PC-9 (cell line): ENCODE results near the gene CEP72. TPM values are rescaled to one million over a fixed set of nuclear protein-coding genes. Genes with fewer than 3 reads are reported as not detected.

ENCODE experiments used
- BruUV-seq: library from RNA; stranded (reverse); fragments of 400-500 nt; replicated peaks from 2 replicates; lab custom pipeline; 2021; lab: Mats Ljungman, UMichigan
- CTCF ChIA-PET: fragments of 300-600 bp; sonication (Branson Sonifier 250); formaldehyde crosslinking; loops from one replicate; lab custom pipeline; 2022; ENCODE audit warnings: antibody characterized with exemption; lab: Charles Lee
- POLR2A ChIA-PET: fragments of 300-600 bp; sonication (Branson Sonifier 250); formaldehyde crosslinking; loops from one replicate; lab custom pipeline; 2022; ENCODE audit warnings: antibody characterized with exemption; ENCODE audit not compliant: unreplicated experiment; lab: Charles Lee
- DNase-seq, 2 experiments: peaks; one replicate each; pipeline versions ENCODE4 v3.0.0 to v3.0.0-alpha.2; 2015 to 2022; ENCODE audit warnings: mixed read lengths in 1 of 2
- H2AFZ ChIP-seq: fragments of 200-600 bp; sonication (generic); 2 replicates; pipeline ENCODE4 v1.8.1; 2017; ENCODE audit warnings: antibody characterized with exemption
- H3F3A ChIP-seq: fragments of 200-600 bp; sonication (generic); 2 replicates; pipeline ENCODE4 v1.8.1; 2017; ENCODE audit warnings: antibody characterized with exemption, mild to moderate bottlenecking, low read depth; ENCODE audit not compliant: insufficient read depth
- H3K27ac ChIP-seq: fragments of 200-600 bp; sonication (generic); 2 replicates; pipeline ENCODE4 v1.6.1; 2016; ENCODE audit warnings: mixed run types
- H3K27me3 ChIP-seq: fragments of 200-600 bp; sonication (generic); 2 replicates; pipeline ENCODE4 v1.6.1; 2016; ENCODE audit warnings: low read depth, mixed run types; ENCODE audit not compliant: insufficient read depth
- H3K36me3 ChIP-seq: fragments of 200-600 bp; sonication (generic); 2 replicates; pipeline ENCODE4 v1.6.1; 2016; ENCODE audit warnings: low read depth, mixed run types
- H3K4me1 ChIP-seq: fragments of 200-600 bp; sonication (generic); replicated peaks from 2 replicates; pipeline ENCODE4 v1.6.1; 2016; ENCODE audit warnings: mixed run types; ENCODE audit not compliant: insufficient read depth
- H3K4me2 ChIP-seq: fragments of 200-600 bp; sonication (generic); 2 replicates; pipeline ENCODE4 v1.6.1; 2017; ENCODE audit warnings: mixed run types
- H3K4me3 ChIP-seq: fragments of 200-600 bp; sonication (generic); 2 replicates; pipeline ENCODE4 v1.6.1; 2016; ENCODE audit warnings: mixed run types
- H3K79me2 ChIP-seq: fragments of 200-600 bp; sonication (generic); 2 replicates; pipeline ENCODE4 v1.6.1; 2017; ENCODE audit warnings: low read depth, mixed run types
- H3K9me2 ChIP-seq: fragments of 200-600 bp; sonication (generic); 2 replicates; pipeline ENCODE4 v1.8.1; 2017; ENCODE audit warnings: mild to moderate bottlenecking; ENCODE audit not compliant: insufficient read depth
- H3K9me3 ChIP-seq: fragments of 200-600 bp; sonication (generic); 2 replicates; pipeline ENCODE4 v1.8.1; 2016; ENCODE audit warnings: low read depth; ENCODE audit not compliant: insufficient read depth
- H4K20me1 ChIP-seq: fragments of 200-600 bp; sonication (generic); 2 replicates; pipeline ENCODE4 v1.8.1; 2017; ENCODE audit not compliant: insufficient read depth
- EZH2 ChIP-seq: fragments of 200-600 bp; sonication (generic); IDR thresholded peaks from 2 replicates; pipeline ENCODE4 v1.8.0; 2017; ENCODE audit warnings: antibody characterized with exemption, low read depth
- intact Hi-C: fragments of 100-400 bp; cut with micrococcal nuclease; formaldehyde crosslinking; loops from one replicate; pipeline ENCODE4 v1.10.0; 2022; ENCODE audit not compliant: unreplicated experiment
- total RNA-seq: library from RNA; stranded (reverse); gene quantifications from 2 replicates; pipeline ENCODE4 v1.2.3, GENCODE V29; 2021
- TF ChIP-seq, protein P1 (sequence below): fragments of 200-600 bp; sonication (generic); conservative IDR thresholded peaks from 2 replicates; pipeline ENCODE4 v1.6.1; 2017; ENCODE audit warnings: mixed run types, antibody characterized with exemption, mild to moderate bottlenecking, moderate library complexity

Gene CEP72
- total RNA-seq, 1 experiment from 2014 or later = 86.8 TPM

DNA sequence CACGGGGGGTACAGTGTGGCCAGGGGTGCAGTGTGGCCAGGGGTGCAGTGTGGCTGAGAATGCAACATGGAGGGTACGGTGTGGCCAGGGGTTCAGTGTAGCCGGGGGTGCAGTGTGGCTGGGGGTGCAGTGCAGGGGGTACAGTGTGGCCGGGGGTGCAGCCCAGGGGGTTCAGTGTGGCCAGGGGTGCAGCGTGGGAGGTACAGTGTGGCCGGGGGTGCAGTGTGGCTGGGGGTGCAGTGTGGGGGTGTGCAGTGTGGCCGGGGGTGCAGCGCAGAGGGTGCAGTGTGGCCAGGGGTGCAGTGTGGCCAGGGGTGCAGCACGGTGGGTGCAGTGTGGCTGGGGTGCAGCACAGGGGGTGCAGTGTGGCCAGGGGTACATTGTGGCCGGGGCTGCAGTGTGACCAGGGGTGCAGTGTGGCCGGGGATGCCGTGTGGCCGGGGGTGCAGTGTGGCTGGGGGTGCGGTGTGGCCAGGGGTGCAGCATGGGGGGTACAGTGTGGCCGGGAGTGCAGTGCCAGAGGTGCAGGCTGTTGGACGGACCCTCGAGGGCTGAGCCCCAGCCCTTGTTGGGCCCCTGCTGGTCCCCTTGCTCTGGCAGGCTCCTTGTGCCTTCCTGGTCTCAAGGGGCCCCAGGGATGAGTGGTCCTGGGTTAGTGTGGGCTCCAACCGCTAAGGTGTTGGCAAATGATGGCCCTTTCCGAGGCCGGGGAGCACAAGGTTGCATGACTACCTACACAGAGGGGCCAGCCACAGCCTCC lies 63.2 kb downstream of the CEP72 start:
- Histone ChIP-seq H3K4me3 (no peak overlapping the region), H3K27ac (no peak overlapping the region), H3K4me1 (peaks cover 27% of the 10 kb centered on the region), H2AFZ (no peak overlapping the region), H3K27me3 (no peaks in the 10 kb centered on the region), H3K9me3 (no peaks in the 10 kb centered on the region), H3K4me2 (no peak overlapping the region), H3K79me2 (no peaks in the 10 kb centered on the region), H3K36me3 (no peaks in the 10 kb centered on the region), H4K20me1 (peaks cover 29% of the 10 kb centered on the region), H3F3A (no peaks in the 10 kb centered on the region), H3K9me2 (no peaks in the 10 kb centered on the region)
- no peak for DNase-seq
- ChIA-PET CTCF (no interaction called here), POLR2A (interaction anchor here (0.8 kb wide), 1 partner anchor 18 kb away, joined by 5 read pairs; no protein-coding TSS in a partner anchor)
- intact Hi-C loops = loop anchor here (10.0 kb wide), 1 partner anchor 150 kb away; no protein-coding TSS in a partner anchor
- no peak for TF ChIP-seq EZH2
- TF ChIP-seq, protein P1, sequence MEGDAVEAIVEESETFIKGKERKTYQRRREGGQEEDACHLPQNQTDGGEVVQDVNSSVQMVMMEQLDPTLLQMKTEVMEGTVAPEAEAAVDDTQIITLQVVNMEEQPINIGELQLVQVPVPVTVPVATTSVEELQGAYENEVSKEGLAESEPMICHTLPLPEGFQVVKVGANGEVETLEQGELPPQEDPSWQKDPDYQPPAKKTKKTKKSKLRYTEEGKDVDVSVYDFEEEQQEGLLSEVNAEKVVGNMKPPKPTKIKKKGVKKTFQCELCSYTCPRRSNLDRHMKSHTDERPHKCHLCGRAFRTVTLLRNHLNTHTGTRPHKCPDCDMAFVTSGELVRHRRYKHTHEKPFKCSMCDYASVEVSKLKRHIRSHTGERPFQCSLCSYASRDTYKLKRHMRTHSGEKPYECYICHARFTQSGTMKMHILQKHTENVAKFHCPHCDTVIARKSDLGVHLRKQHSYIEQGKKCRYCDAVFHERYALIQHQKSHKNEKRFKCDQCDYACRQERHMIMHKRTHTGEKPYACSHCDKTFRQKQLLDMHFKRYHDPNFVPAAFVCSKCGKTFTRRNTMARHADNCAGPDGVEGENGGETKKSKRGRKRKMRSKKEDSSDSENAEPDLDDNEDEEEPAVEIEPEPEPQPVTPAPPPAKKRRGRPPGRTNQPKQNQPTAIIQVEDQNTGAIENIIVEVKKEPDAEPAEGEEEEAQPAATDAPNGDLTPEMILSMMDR = no peak
- BruUV-seq = no TSS peak

DNA sequence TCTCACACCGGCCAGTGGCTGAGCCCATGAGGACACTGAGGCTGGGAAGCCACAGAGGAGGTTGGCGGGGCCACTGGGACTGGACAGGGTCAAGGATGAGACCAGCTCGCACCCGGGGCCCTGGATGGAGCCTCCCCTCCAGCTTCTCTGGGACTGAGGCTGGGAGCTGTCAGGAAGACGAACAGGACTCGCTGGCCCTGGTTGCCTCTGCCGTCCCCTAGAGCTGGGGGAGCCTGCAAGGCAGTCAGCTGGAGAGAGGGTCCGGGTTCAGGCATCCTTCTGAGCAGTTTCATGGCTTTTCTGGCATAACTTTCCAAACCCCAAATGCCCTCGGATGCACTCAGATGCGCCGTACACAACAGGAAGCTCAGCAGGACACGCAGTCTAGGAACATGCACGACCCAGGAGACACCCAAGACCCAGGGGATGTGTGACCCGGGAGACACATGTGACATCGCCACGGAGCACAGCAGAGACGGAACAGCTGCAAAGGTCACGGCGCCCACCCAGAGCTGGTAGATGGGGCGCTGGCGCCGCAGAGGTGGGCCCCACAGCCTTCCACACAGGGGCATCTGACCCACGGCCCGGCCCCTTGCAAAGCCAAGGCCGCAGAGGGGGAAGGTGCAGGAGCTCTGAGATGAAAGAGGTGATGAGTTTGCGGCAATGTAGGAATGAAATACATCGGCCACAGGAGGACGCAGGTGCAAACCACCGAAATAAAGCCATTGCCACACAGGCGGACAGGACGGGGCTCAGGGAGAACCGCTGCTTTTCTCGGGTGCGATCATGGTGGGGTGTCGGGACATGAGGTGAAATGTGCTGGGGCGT lies 63.9 kb downstream of the CEP72 start:
- Histone ChIP-seq H3K9me3 (no peaks in the 10 kb centered on the region), H3F3A (no peaks in the 10 kb centered on the region), H3K27ac (no peak overlapping the region), H3K79me2 (no peaks in the 10 kb centered on the region), H3K4me1 (peaks cover 25% of the 10 kb centered on the region), H4K20me1 (peaks cover 21% of the 10 kb centered on the region), H3K4me2 (no peak overlapping the region), H3K9me2 (no peaks in the 10 kb centered on the region), H3K36me3 (no peaks in the 10 kb centered on the region), H3K4me3 (no peak overlapping the region), H2AFZ (no peak overlapping the region), H3K27me3 (no peaks in the 10 kb centered on the region)
- CTCF ChIA-PET = no interaction called here
- TF ChIP-seq EZH2 = no peak
- TF ChIP-seq, protein P1 = no peak
- no TSS peak for BruUV-seq
- POLR2A ChIA-PET = interaction anchor here (0.8 kb wide), 1 partner anchor 18 kb away, joined by 5 read pairs; no protein-coding TSS in a partner anchor
- DNase-seq = no peak
- intact Hi-C loops = loop anchor here (10.0 kb wide), 1 partner anchor 149 kb away; no protein-coding TSS in a partner anchor

GRCh38 chr5:676699-677076 lies 64.5 kb downstream of the CEP72 start:
- no peaks in the 10 kb centered on the region for H3K27me3 ChIP-seq
- no peak overlapping the region for H3K4me3 ChIP-seq
- no peak overlapping the region for H3K27ac ChIP-seq
- no peaks in the 10 kb centered on the region for H3K9me3 ChIP-seq
- peaks cover 17% of the 10 kb centered on the region for H4K20me1 ChIP-seq
- ChIA-PET CTCF (no interaction called here), POLR2A (no interaction called here)
- no peaks in the 10 kb centered on the region for H3K9me2 ChIP-seq
- no peaks in the 10 kb centered on the region for H3K36me3 ChIP-seq
- BruUV-seq = no TSS peak
- H3K4me1 ChIP-seq = peaks cover 19% of the 10 kb centered on the region
- no peak for TF ChIP-seq EZH2
- TF ChIP-seq, protein P1 = no peak
- no peak overlapping the region for H2AFZ ChIP-seq
- H3K4me2 ChIP-seq = no peak overlapping the region
- H3F3A ChIP-seq = no peaks in the 10 kb centered on the region
- H3K79me2 ChIP-seq = no peaks in the 10 kb centered on the region
- intact Hi-C loops = loop anchor here (10.0 kb wide), 1 partner anchor 148 kb away; no protein-coding TSS in a partner anchor
- no peak for DNase-seq
